Caco-2 (cell line): ENCODE results near the gene PBRM1. TPM values are rescaled to one million over a fixed set of nuclear protein-coding genes. Genes with fewer than 3 reads are reported as not detected.

Source experiments
- BruUV-seq: library from RNA; stranded (reverse); fragments of 400-500 nt; replicated peaks from 2 replicates; lab custom pipeline; 2021; lab: Mats Ljungman, UMichigan
- CTCF ChIA-PET: fragments of 300-600 bp; sonication (Branson Sonifier 250); formaldehyde crosslinking; loops from one replicate; lab custom pipeline; 2022; ENCODE audit warnings: antibody characterized with exemption; lab: Charles Lee
- POLR2A ChIA-PET: fragments of 300-600 bp; sonication (Branson Sonifier 250); formaldehyde crosslinking; loops from one replicate; lab custom pipeline; 2022; ENCODE audit warnings: antibody characterized with exemption; lab: Charles Lee
- DNase-seq, 2 experiments: peaks; one replicate each; pipeline versions ENCODE4 v3.0.0 to v3.0.0-alpha.2; 2020 to 2022
- H3K27me3 ChIP-seq: replicated peaks from 2 replicates; pipeline ENCODE4 v1.6.0; 2011; ENCODE audit warnings: low read length; ENCODE audit not compliant: control insufficient read depth, insufficient read depth
- H3K36me3 ChIP-seq: 2 replicates; pipeline ENCODE4 v1.5.1; 2011; ENCODE audit warnings: low read length; ENCODE audit not compliant: control insufficient read depth, insufficient read depth
- H3K4me1 ChIP-seq: fragments of 250-450 bp; sonication (Bioruptor Pico); 2 replicates; pipeline ENCODE4 v1.5.1; 2020; ENCODE audit warnings: mild to moderate bottlenecking
- H3K4me3 ChIP-seq: 2 replicates; pipeline ENCODE4 v1.5.1; 2011; ENCODE audit warnings: low read depth, mild to moderate bottlenecking, control low read depth, low read length
- H3K9me3 ChIP-seq: fragments of 250-450 bp; sonication (Bioruptor Pico); 2 replicates; pipeline ENCODE4 v1.5.1; 2020; ENCODE audit warnings: mild to moderate bottlenecking, moderate library complexity
- H3K27ac Mint-ChIP-seq: one replicate; pipeline ENCODE4 v1.8.0; 2022; ENCODE audit warnings: mixed read lengths; ENCODE audit not compliant: unreplicated experiment
- H3K27me3 Mint-ChIP-seq: one replicate; pipeline ENCODE4 v1.8.0; 2022; ENCODE audit warnings: mixed read lengths; ENCODE audit not compliant: insufficient read depth, unreplicated experiment
- H3K36me3 Mint-ChIP-seq: one replicate; pipeline ENCODE4 v1.8.0; 2022; ENCODE audit warnings: mild to moderate bottlenecking, mixed read lengths; ENCODE audit not compliant: insufficient read depth, unreplicated experiment
- H3K4me1 Mint-ChIP-seq: one replicate; pipeline ENCODE4 v1.8.0; 2022; ENCODE audit warnings: low read depth, mixed read lengths; ENCODE audit not compliant: unreplicated experiment
- H3K4me3 Mint-ChIP-seq: one replicate; pipeline ENCODE4 v1.8.0; 2022; ENCODE audit warnings: mild to moderate bottlenecking, moderate library complexity, mixed read lengths; ENCODE audit not compliant: unreplicated experiment
- H3K9me3 Mint-ChIP-seq: one replicate; pipeline ENCODE4 v1.8.0; 2022; ENCODE audit warnings: mixed read lengths; ENCODE audit not compliant: unreplicated experiment
- CTCF ChIP-seq, 2 experiments: fragments of 200-600 bp in 1 of 2; IDR thresholded peaks; 1 replicate in 1 of 2; 2 replicates in 1 of 2; pipeline versions ENCODE4 v1.5.1 to v1.8.0; 2011 to 2022; ENCODE audit warnings: antibody characterized with exemption in 1 of 2, control low read depth in 1 of 2, inconsistent platforms in 1 of 2, low read depth in 1 of 2, low read length in 1 of 2, mild to moderate bottlenecking in 1 of 2, moderate library complexity in 1 of 2; ENCODE audit not compliant: insufficient read depth in 1 of 2, severe bottlenecking in 1 of 2, unreplicated experiment in 1 of 2
- intact Hi-C: fragments of 100-400 bp; cut with micrococcal nuclease; formaldehyde crosslinking; loops from one replicate; pipeline ENCODE4 v1.10.0; 2022; ENCODE audit not compliant: unreplicated experiment
- total RNA-seq: library from RNA; stranded (reverse); gene quantifications from 2 replicates; pipeline ENCODE4 v1.2.3, GENCODE V29; 2022

Gene PBRM1
- total RNA-seq, 1 experiment from 2014 or later = 50.7 TPM

- TF ChIP-seq CTCF (IDR thresholded peaks at IDR 0.05; ENCODE audit: insufficient read depth in 1 of 2, low read depth in 1 of 2, low read length in 1 of 2, severe bottlenecking in 1 of 2, unreplicated experiment in 1 of 2) = no peak
- intact Hi-C loops = no loop called here
- Histone ChIP-seq H3K4me1 (peaks cover 5% of the 10 kb centered on the region; the same call in 1 of the 2 replicates), H3K27me3 (no peaks in the 10 kb centered on the region), H3K36me3 (peaks cover 4% of the 10 kb centered on the region), H3K4me3 (no peak overlapping the region), H3K9me3 (no peaks in the 10 kb centered on the region)
- Mint-ChIP-seq H3K36me3 (peaks cover 35% of the 10 kb centered on the region), H3K4me3 (no peak overlapping the region), H3K4me1 (no peaks in the 10 kb centered on the region), H3K27ac (no peak overlapping the region), H3K27me3 (no peaks in the 10 kb centered on the region), H3K9me3 (no peaks in the 10 kb centered on the region)
- DNase-seq = no peak
- no TSS peak for BruUV-seq
- ChIA-PET POLR2A (no interaction called here), CTCF (no interaction called here)
Measured at GRCh38 chr3:52523386-52524257, 162.1 kb downstream of the PBRM1 start.

- Histone ChIP-seq H3K9me3 (no peaks in the 10 kb centered on the region), H3K27me3 (no peaks in the 10 kb centered on the region), H3K4me3 (no peak overlapping the region), H3K36me3 (peaks cover 2% of the 10 kb centered on the region), H3K4me1 (peaks cover 5% of the 10 kb centered on the region; the same call in 1 of the 2 replicates)
- DNase-seq = no peak
- no peaks in the 10 kb centered on the region for H3K4me1 Mint-ChIP-seq
- intact Hi-C loops = no loop called here
- BruUV-seq = no TSS peak
- H3K27me3 Mint-ChIP-seq = no peaks in the 10 kb centered on the region
- no peak overlapping the region for H3K4me3 Mint-ChIP-seq
- H3K36me3 Mint-ChIP-seq = peaks cover 31% of the 10 kb centered on the region
- ChIA-PET POLR2A (no interaction called here), CTCF (no interaction called here)
- no peaks in the 10 kb centered on the region for H3K9me3 Mint-ChIP-seq
- no peak overlapping the region for H3K27ac Mint-ChIP-seq
- no peak for TF ChIP-seq CTCF (IDR thresholded peaks at IDR 0.05; ENCODE audit: insufficient read depth in 1 of 2, low read depth in 1 of 2, low read length in 1 of 2, severe bottlenecking in 1 of 2, unreplicated experiment in 1 of 2)
Measured at GRCh38 chr3:52522651-52523251, 163.0 kb downstream of the PBRM1 start.

- Mint-ChIP-seq H3K27me3 (no peaks in the 10 kb centered on the region), H3K4me1 (no peaks in the 10 kb centered on the region), H3K4me3 (no peak overlapping the region), H3K27ac (no peak overlapping the region), H3K36me3 (peaks cover 24% of the 10 kb centered on the region), H3K9me3 (no peaks in the 10 kb centered on the region)
- ChIA-PET CTCF (interaction anchor here (0.5 kb wide), 1 partner anchor 47 kb away, joined by 3 read pairs; no protein-coding TSS in a partner anchor), POLR2A (no interaction called here)
- H3K4me3 ChIP-seq = no peak overlapping the region
- BruUV-seq = no TSS peak
- no peak for TF ChIP-seq CTCF (IDR thresholded peaks at IDR 0.05; ENCODE audit: insufficient read depth in 1 of 2, low read depth in 1 of 2, low read length in 1 of 2, severe bottlenecking in 1 of 2, unreplicated experiment in 1 of 2)
- intact Hi-C loops = no loop called here
- no peak for DNase-seq
- peaks cover 2% of the 10 kb centered on the region for H3K36me3 ChIP-seq
- H3K4me1 ChIP-seq = peaks cover 4% of the 10 kb centered on the region; the same call in 1 of the 2 replicates
- H3K27me3 ChIP-seq = no peaks in the 10 kb centered on the region
- no peaks in the 10 kb centered on the region for H3K9me3 ChIP-seq
Measured at GRCh38 chr3:52521881-52522650, 163.6 kb downstream of the PBRM1 start.
